NOMO-1 (cell line): ENCODE measurements around the gene HADHB.

Experiments used
- DNase-seq, 2 experiments: peaks; one replicate each; lab custom pipeline; 2025; ENCODE audit not compliant: unreplicated experiment in 2 of 2; lab: John Stamatoyannopoulos, UW

The HADHB gene

GRCh38 chr2:26244309-26245230, at the start of gene HADHB, which contains the start of gene HADHA:
Gene HADHB, plus strand, starts transcription at chr2:26244939. Its CDS starts 9,316 bp downstream, at chr2:26254255.
Gene HADHA, minus strand, starts transcription at chr2:26244632. Its CDS starts 36 bp downstream, at chr2:26244596.
- DNase-seq = peak; percentile 93 to 94

GRCh38 chr2:26195040-26195984, 49.4 kb upstream of the HADHB start:
- no peak for DNase-seq

GRCh38 chr2:26196683-26197418, 47.9 kb upstream of the HADHB start:
- peak; percentile 62 to 89 for DNase-seq

GRCh38 chr2:26197516-26197915, 47.2 kb upstream of the HADHB start:
- DNase-seq = no peak

GRCh38 chr2:26202981-26203490, 41.7 kb upstream of the HADHB start:
- no peak for DNase-seq

GRCh38 chr2:26203906-26204305, 40.8 kb upstream of the HADHB start:
- DNase-seq = no peak

GRCh38 chr2:26212011-26212410, 32.7 kb upstream of the HADHB start:
- DNase-seq = no peak

GRCh38 chr2:26214759-26215158, 30.0 kb upstream of the HADHB start:
- no peak for DNase-seq

GRCh38 chr2:26215833-26216232, 28.9 kb upstream of the HADHB start:
- DNase-seq = no peak

GRCh38 chr2:26216587-26216986, 28.2 kb upstream of the HADHB start:
- no peak for DNase-seq

- DNase-seq = no peak
Measured at GRCh38 chr2:26217720-26218119, 27.0 kb upstream of the HADHB start.

GRCh38 chr2:26223018-26223417, 21.7 kb upstream of the HADHB start:
- no peak for DNase-seq

- DNase-seq = no peak
Measured at GRCh38 chr2:26224095-26224494, 20.6 kb upstream of the HADHB start.

GRCh38 chr2:26229595-26229994, 15.1 kb upstream of the HADHB start:
- no peak for DNase-seq

- no peak for DNase-seq
Measured at GRCh38 chr2:26230806-26231205, 13.9 kb upstream of the HADHB start.

- no peak for DNase-seq
Measured at GRCh38 chr2:26235089-26235488, 9.7 kb upstream of the HADHB start.

GRCh38 chr2:26237868-26238267, 6.9 kb upstream of the HADHB start:
- DNase-seq = no peak

GRCh38 chr2:26238311-26238958, 6.3 kb upstream of the HADHB start:
- DNase-seq = peak in 1 of 2 experiments; percentile 32

GRCh38 chr2:26241928-26242436, 2.8 kb upstream of the HADHB start:
- no peak for DNase-seq
